Measurements from ENCODE around the gene RBM5. TPM values are rescaled to one million over a fixed set of nuclear protein-coding genes. Genes with fewer than 3 reads are reported as not detected.

Gene RBM5
- total RNA-seq, 1 donor from 2014 or later: 199 TPM

- FAIRE-seq (no peak), DNase-seq (ENCODE audit: low spot score in 2 of 2) (peak; percentile 73 to 88)
Observed at GRCh38 chr3:50121072-50122032, 32.6 kb downstream of the RBM5 start.

DNA sequence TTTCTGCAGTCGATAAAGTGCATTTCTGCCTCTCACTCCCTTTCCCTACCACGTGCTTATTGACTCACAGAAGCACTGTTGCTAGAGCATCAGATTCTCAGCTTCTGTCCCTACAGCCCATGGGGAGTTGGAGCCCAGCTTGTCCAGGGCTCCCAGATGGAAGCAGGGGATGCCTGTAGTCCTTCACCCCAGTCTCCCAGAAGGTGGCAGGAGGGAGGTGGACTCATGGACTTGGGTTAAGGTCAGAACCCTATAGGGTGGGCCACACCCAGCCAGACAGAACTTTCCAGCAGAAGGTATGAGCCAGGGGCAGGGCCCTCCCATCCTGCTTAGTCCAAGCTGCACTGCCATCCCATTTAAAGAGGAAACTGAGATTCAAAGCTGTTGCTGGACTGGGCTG is 33.4 kb downstream of the RBM5 start:
- FAIRE-seq: no peak

DNA sequence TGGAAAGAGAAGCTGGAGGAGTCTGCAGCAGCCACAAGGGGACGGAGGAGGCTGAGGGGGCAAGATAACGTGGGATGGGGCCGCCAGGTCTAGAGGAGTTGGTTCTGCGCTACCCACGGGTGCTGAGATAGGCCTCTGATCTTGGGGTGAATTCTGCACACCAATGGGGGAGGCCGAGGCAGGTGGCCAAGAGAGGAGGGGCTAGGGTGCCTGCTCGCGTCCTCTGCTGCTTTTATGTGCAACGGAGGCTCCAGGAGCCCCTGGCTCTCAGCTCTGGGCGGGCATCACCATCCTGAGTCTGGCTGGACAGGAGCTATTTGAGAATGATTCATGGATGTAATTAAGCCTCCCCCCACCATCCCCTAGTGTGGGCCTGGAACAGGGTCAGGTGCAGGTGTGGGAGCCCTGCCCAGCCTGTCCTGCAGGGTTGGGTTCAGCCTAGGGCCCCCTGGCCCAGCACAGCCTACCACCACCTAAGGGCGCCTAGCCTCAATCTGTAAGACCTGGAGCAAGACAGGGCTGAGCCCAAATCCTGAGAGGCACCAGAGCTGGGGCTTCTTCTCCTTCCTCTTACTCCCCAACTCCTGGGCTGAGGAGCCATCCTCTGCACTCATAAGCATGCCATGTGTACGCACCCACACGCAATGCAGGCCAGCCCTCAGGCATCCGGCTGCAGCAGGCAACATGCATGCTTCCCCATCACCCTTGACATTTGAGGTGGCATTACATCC is 34.1 kb downstream of the RBM5 start:
- no peak for DNase-seq (ENCODE audit: low spot score in 2 of 2)
- FAIRE-seq: no peak

More for the DNA sequence above, 33.4 kb downstream of the RBM5 start:
- DNase-seq (ENCODE audit: low spot score in 2 of 2): no peak

GRCh38 chr3:50123394-50124051 is 34.8 kb downstream of the RBM5 start:
- DNase-seq (ENCODE audit: low spot score in 2 of 2) (no peak), FAIRE-seq (no peak)

DNA sequence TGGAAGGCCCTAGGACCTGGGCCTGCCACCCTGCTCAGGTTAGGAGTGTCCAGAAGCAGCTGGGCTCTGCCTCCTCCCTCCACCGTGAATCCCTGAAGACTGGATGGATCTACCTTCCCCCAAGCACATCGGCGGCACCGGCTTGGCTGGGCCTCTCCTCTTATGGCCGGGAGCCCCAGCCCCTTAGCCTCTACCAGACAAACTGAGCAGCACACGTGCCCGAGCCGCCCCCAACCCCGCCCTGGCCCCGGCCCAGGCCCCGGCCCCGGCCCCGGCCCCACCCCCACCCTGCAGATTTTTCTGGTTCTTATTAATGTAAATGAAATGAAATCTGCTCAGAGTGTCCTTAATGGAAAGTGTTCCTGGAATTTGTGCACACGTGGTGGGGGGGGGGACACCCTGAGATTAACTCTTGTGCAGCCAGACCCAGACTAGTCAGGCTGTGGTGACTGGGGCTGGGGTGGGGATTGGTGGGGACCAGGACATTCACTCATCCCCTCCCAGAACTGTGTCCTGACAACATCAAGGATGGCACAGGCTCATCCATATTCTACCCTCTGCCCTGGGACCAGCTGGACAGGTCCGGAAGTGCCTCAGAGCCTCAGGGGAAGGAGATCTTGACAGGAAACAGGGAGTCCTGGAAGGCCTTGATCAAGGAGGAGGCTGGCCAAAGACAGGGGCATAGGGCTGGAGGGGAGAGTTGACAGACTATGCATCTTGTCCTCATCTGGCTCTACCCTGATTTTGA is 35.5 kb downstream of the RBM5 start:
- FAIRE-seq (no peak), DNase-seq (ENCODE audit: low spot score in 2 of 2) (no peak)

DNA sequence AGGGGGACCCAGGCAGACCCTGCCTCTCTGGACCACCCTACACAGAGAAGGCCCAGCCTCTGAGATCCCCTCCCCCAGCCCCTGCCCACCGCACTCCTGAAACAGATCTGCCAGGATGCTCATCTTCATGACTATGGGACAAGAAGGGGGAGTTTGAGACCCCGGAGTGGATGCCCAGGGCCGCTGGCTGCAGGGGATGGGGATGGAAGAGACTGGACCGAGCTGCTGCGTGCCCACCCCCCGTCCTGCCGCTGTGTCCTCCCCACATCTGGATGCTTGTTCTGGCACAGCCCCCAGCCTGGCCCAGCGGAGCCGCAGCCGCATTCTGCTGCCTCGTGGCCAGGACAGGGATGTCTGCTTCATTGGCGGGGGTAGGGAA is 36.1 kb downstream of the RBM5 start:
- FAIRE-seq: no peak
- no peak for DNase-seq (ENCODE audit: low spot score in 2 of 2)

- DNase-seq (ENCODE audit: low spot score in 2 of 2): no peak
- FAIRE-seq: no peak
Observed at GRCh38 chr3:50125541-50126286, 37.0 kb downstream of the RBM5 start.

- DNase-seq (ENCODE audit: low spot score in 2 of 2) (no peak), FAIRE-seq (no peak)
Observed at GRCh38 chr3:50126287-50127211, 37.8 kb downstream of the RBM5 start.

DNA sequence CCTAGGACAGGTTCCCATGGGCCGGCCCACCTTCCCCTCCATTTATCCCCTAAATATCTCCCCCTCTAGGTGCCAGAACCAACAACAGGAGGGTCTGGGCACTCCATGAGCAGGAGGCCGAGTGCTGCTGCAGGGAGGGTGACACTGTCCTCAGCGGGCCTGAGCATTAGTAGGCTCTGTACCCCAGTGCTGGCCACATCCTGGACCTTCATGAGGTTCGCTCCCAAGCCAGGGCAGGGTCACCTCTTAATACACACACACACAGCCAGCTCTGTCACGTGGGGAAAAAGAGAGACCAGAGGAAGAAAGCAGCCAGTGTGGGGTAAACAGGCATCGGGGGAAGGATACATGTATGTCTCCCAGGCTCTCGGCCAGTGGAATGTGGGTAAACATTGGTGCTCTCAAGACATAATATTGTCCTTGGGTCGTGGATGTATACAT is 38.6 kb downstream of the RBM5 start:
- FAIRE-seq (no peak), DNase-seq (ENCODE audit: low spot score in 2 of 2) (no peak)

- FAIRE-seq: no peak
- DNase-seq (ENCODE audit: low spot score in 2 of 2): no peak
Observed at GRCh38 chr3:50128001-50128400, 39.3 kb downstream of the RBM5 start.

DNA sequence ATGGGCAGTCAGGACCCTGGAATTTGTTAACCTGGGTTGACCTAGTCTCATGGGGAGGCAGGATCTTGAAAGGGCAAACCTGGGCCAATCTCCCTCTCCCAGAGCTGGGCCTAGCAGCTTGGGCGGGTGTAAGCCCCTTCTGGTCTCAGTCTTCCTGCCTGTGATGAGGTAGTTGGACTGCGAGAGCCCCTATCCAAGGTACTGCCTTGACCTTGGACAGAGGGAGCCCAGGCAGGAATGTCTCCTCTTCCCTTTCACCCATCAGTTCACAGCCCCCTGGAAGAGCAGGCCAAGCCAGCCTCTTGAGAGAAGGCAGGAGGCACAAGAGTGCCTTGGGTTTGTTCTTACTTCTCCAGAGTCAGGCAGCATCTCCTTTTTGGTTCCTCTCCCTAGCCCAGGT is 41.7 kb downstream of the RBM5 start:
- DNase-seq (ENCODE audit: low spot score in 2 of 2) (no peak), FAIRE-seq (no peak)

- DNase-seq (ENCODE audit: low spot score in 2 of 2): no peak
- no peak for FAIRE-seq
Observed at GRCh38 chr3:50132421-50133282, 43.9 kb downstream of the RBM5 start.

DNA sequence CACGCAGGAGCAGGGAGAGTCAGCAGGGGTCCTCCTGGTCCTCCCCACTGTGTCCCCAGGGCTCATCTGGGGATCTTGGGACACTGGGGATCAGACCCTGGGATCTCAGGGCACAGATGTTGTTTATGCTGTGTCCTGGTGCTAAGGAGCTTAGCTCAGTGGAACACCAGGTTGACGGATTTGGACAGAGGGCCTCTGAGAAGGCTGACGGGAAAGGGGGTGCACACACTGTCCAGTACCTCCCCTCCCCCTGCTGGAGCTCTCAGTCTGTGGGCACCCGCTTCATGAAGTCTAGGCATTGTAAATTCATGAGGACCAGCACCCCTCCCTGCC is 44.5 kb downstream of the RBM5 start:
- FAIRE-seq: no peak
- DNase-seq (ENCODE audit: low spot score in 2 of 2): no peak

- DNase-seq (ENCODE audit: low spot score in 2 of 2) (no peak), FAIRE-seq (no peak)
Observed at GRCh38 chr3:50134367-50134766, 45.6 kb downstream of the RBM5 start.

- no peak for FAIRE-seq
- no peak for DNase-seq (ENCODE audit: low spot score in 2 of 2)
Observed at GRCh38 chr3:50135964-50136363, 47.2 kb downstream of the RBM5 start.

GRCh38 chr3:50136714-50137405 is 48.1 kb downstream of the RBM5 start:
- no peak for FAIRE-seq

GRCh38 chr3:50137531-50137930 is 48.8 kb downstream of the RBM5 start:
- DNase-seq (ENCODE audit: low spot score in 2 of 2): no peak
- FAIRE-seq: no peak

More at GRCh38 chr3:50136714-50137405, 48.1 kb downstream of the RBM5 start:
- DNase-seq (ENCODE audit: low spot score in 2 of 2): no peak

Data from frontal cortex (tissue), 4 donors.